HG03095 (cell line): ENCODE data around the gene CORO2A.
"Not testable (repeated sequence)": the region's sequence is repeated elsewhere in the genome, so short reads cannot be mapped to it uniquely, and the experiment has no call there.

Experiments used
- ATAC-seq: cut with Tn5 transposase; IDR thresholded peaks from one replicate; pipeline ENCODE4 v1.9.1; 2021; ENCODE audit warnings: moderate library complexity; ENCODE audit not compliant: unreplicated experiment

The CORO2A gene

DNA sequence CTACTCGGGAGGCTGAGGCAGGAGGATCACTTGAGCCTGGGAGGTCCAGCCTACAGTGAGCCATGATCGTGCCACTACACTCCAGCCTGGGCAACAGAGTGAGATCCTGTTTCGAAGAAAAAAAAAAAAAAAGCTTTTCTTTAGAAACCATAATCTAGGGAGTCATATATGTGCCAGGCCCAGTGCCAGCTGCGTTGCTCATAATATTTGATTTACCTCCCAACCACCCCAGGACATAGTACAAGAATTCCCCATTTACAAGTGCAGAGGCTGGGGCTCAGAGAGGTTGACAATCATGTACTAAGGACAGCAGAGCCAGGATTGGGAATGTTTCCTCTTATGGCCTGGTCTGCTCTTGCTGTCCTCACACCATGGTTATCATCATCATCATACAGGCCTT is 48.4 kb downstream of the CORO2A start:
- no peak for ATAC-seq

GRCh38 chr9:98142925-98143481 is 49.4 kb downstream of the CORO2A start:
- ATAC-seq: no peak

DNA sequence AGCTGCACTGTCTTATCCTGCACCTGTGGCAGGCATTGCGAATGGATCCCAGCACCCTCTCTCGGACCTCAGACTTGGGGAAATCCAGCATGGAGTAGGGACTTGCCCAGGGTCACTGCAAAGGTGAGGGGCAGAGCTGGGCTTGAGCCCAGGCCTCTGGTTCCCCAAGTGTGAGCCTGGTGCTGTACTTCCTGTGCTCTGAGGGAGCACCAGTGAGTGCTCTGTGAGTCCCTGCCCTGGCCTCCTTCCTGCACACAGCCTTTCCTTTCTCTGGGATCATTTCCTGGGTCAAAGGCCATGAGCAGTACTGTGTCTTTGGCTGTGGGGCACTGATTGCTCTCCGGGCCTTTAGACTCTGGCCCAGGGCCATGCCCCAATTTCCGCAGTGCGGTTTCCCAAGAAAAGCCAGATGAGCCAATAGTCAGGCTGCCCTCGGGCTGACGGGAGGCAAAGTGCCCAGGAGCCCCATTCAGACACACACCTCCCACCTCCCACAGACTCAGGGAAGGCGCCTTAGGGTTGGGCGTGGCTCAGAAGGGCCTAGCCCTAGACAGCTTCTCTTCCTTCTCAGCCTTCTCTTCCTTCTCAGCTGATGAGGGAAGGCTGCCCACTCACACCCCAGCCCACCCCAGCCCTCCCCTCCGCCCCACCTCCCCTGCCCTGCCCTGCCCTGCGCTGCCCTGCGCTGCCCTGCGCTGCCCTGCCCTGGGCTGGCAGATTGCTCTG is 50.1 kb downstream of the CORO2A start:
- no peak for ATAC-seq

- ATAC-seq: no peak
These were observed 51.9 kb downstream of the CORO2A start for GRCh38 chr9:98140503-98140902.

DNA sequence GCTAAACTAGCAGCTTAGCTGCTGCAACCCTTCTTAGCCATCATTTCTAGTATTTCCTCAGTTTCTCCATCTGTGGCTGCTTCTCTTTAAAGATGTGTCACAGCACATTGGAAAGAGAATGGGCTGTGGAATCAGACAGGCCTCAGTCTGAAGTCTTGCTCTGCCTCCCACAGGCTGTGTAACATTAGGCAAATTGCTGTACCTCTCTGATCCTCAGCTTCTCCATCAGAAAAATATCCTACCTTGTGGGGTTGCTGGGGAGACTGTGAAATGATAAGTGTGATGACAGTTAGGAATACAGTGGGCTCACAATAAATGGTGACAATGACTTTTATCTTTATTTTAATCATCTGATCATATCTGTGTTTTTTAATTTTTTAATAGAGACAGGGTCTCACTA is 55.9 kb downstream of the CORO2A start:
- ATAC-seq: no peak

GRCh38 chr9:98135938-98136337 is 56.5 kb downstream of the CORO2A start:
- ATAC-seq: no peak

GRCh38 chr9:98135558-98135934 is 56.9 kb downstream of the CORO2A start:
- no peak for ATAC-seq

DNA sequence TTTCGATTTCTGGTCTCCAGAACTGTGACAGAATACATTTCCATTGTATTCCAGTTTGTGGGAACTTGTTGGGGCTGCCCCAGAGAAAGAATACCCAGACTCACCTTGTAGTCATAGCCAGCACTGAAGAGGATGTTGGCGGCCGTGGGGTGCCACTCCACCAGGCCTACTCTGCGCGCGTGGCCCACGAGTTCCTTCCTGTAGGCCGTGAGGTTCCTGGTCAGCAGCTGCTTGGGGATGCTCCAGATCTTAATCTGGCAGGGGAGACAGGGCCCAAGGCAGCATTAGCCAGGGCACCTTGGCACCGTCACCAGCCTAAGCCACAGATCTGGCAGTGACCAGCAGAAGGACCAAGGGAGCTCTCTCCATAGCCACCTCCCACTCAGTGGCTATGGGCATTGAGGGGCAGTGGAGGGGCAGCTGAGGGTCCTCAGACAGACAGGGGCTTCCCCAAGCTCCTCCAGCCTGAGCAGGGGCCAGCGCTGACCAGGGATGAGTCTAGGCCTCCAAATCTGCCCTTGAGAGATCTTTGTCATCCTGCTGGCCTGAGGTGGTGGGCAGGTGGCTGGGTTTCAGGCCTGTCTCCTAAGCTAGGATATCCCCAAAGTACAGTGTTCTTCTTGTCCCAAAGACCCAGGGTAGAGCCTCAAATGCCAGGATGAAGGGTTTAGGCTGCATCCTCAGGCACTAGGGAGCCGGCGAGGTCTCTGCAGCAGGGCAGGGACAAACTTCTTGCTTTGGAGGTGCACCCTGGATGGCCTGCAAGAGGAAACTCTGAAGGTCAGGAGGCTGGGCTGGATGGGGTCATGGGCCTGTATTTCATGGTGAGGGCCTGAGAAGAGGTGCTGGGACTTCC is 57.5 kb downstream of the CORO2A start:
- no peak for ATAC-seq

- ATAC-seq: no peak
These were observed 59.4 kb downstream of the CORO2A start for GRCh38 chr9:98132806-98133631.

- no peak for ATAC-seq
These were observed 60.3 kb downstream of the CORO2A start for GRCh38 chr9:98132158-98132557.

DNA sequence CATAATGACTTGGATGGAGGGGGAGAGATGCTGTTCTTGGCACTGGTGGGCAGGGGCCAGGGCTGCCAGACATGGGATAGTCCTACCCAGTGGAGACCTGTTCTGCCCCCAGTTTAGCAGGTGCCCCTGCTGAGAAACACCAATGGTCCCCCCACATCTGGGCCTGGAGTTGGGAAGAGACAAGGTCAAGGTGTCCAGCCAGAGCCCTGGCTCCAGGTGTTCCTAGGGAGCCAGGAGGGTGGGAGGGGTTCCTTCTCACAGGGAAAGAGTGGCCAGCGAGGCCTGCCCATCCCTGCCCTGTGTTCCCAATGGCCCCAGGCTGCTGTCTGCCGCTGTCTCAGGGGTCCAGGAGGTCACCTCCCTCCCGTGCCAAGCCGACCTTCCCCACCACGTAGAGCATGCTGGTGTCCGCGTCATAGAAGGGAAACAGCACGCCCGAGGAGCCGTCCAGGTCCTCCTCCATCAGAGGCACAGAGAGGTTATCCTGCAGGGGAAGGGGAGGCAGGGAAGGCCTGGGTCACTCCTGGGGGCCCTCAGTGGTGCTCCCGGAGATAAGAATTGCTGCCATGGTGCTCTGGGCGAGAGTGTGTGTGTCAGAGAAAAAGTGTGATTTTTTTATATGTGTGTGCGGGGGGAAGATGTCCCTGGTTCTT is 61.7 kb downstream of the CORO2A start:
- ATAC-seq: no peak

GRCh38 chr9:98130060-98130459 is 62.4 kb downstream of the CORO2A start:
- ATAC-seq: not testable (repeated sequence)

GRCh38 chr9:98129451-98129881 is 63.0 kb downstream of the CORO2A start:
- ATAC-seq: peak; percentile 76

DNA sequence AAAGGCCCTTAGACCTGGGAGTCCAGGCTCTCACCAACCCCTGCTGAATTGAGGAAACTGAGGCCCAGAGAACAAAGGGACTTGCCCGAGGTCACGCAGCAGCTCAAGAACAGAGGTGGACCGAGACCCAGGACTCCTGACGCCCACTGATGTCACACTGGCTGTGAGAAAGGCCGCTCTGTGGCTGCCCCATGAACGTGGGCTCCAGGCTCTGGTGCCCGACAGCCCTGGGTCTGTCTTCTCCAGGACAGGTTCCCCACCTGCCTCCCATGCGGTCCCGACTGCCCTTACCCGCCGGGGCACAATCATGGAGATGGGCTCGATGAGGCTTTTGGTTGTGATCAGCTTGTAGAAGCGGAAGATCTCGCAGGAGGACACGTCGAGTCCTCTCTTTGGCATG is 64.1 kb downstream of the CORO2A start:
- no peak for ATAC-seq

GRCh38 chr9:98127226-98127625 is 65.2 kb downstream of the CORO2A start:
- no peak for ATAC-seq

DNA sequence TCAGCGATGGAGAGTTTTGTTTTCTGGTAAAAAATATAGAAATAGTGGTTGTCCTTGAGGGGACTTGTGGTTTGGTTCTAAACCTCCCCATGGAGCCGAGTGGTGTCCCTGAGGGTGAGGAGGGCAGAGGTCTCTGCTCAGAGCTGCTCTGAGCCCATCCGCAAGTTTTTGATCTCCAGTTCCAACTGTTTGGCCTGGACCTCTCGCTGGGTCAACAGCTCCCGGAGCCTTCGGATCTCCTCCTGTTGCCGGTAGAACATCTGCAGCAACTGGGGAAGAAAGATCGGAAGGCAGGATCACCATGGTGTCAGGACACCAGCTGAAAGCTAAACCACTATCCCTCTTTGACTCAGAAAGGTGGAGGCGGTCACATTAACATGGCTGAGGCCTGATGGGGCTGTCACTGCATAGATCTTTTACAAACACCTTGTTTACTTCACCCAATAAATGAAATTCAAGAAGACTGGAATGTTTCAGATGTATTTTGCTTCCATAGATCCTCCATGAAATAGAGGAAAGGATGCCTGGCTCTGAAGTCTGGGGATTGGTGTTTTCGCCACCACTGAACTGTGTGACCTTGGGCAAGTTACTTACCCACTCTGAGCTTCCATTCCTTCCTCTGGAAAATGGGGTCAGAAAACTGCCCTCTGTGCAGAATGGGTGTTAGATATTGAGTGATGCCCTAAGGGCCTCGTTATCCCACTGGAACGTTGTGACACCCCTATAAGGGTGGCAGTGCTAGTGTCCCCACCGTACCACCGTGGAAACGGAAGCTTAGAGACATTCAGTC is 67.6 kb downstream of the CORO2A start:
- ATAC-seq: no peak

DNA sequence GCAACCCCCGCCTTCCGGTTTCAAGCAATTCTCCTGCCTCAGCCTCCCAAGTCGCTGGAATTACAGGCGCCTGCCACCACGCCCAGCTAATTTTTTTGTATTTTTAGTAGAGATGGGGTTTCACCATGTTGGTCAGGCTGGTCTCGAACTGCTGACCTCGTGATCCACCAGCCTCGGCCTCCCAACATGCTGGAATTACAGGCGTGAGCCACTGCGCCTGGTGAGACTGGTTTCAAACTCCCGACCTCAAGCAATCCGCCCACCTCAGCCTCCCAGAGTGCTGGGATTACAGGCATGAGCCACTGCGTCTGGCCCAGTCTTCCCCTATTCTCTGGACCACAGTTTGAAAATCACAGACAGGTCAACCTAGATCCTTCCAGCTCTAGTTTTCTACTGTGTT is 68.3 kb downstream of the CORO2A start:
- not testable (repeated sequence) for ATAC-seq

DNA sequence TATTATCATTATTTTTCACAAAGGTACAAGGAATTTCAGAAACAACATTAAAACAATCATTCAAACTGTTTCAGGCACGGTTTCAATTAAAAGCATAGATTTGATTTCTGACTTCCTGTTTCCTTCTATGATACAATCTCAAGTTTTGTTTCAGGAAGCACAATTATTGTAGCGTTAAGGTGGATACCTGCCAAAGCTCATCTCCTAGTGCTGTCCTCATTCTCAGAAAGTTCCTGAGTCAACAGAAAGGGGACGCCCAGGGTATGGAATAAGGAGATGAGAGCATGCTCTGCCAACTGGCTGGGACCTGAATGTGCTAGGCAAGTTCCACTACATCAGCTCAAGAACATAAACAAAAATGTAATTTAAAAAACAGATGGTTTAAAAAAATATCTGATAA is 71.4 kb downstream of the CORO2A start:
- no peak for ATAC-seq

DNA sequence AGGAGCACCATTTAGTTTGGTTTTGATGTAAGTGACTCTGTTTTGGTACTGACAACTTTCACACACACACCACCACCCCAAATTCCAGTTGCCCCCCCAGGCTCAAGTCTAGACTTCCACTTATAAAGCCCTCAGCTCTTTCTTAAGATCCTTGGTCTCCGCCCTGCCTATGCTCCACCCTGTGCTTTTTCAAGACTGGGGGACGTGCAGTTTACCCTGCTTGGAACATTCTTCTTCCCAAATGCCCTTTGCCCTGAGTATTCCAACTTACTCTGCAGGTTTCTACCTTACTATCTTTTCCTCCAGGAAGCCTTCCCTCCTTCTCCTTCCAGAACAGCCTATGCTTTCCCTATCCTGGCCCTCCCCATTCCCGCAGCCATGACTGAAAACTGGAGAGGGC is 72.0 kb downstream of the CORO2A start:
- ATAC-seq: no peak
